Measurements from ENCODE around the gene EID1.
A peak's percentile ranks its signal among the peaks of the same experiment; 100 is the strongest.

The EID1 gene

DNA sequence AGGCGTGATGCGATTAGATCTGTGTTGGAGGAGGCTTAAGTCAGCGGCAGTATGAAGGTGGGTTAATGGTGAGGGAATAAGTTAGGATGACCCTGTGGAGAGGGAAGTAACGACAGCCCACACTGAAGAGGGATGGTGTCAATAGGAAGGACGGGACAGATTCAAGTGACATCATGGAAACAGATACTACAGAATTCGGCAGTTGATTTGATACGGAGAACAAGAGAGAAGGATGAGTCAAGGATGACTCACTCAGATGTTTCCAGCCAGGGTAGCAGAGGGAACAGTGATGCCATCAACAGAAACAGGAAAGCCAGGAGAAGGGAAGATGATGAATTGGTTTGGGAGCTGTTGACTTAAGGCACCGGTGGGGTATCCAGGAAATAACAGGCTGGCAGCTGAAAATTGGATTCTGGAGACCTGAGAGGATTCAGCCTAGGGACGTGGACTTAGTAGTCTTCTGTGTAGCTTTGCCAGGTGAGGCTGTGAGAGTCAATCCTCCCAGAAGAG lies 47.8 kb downstream of the EID1 start (continued):
- TF ChIP-seq, protein P1, sequence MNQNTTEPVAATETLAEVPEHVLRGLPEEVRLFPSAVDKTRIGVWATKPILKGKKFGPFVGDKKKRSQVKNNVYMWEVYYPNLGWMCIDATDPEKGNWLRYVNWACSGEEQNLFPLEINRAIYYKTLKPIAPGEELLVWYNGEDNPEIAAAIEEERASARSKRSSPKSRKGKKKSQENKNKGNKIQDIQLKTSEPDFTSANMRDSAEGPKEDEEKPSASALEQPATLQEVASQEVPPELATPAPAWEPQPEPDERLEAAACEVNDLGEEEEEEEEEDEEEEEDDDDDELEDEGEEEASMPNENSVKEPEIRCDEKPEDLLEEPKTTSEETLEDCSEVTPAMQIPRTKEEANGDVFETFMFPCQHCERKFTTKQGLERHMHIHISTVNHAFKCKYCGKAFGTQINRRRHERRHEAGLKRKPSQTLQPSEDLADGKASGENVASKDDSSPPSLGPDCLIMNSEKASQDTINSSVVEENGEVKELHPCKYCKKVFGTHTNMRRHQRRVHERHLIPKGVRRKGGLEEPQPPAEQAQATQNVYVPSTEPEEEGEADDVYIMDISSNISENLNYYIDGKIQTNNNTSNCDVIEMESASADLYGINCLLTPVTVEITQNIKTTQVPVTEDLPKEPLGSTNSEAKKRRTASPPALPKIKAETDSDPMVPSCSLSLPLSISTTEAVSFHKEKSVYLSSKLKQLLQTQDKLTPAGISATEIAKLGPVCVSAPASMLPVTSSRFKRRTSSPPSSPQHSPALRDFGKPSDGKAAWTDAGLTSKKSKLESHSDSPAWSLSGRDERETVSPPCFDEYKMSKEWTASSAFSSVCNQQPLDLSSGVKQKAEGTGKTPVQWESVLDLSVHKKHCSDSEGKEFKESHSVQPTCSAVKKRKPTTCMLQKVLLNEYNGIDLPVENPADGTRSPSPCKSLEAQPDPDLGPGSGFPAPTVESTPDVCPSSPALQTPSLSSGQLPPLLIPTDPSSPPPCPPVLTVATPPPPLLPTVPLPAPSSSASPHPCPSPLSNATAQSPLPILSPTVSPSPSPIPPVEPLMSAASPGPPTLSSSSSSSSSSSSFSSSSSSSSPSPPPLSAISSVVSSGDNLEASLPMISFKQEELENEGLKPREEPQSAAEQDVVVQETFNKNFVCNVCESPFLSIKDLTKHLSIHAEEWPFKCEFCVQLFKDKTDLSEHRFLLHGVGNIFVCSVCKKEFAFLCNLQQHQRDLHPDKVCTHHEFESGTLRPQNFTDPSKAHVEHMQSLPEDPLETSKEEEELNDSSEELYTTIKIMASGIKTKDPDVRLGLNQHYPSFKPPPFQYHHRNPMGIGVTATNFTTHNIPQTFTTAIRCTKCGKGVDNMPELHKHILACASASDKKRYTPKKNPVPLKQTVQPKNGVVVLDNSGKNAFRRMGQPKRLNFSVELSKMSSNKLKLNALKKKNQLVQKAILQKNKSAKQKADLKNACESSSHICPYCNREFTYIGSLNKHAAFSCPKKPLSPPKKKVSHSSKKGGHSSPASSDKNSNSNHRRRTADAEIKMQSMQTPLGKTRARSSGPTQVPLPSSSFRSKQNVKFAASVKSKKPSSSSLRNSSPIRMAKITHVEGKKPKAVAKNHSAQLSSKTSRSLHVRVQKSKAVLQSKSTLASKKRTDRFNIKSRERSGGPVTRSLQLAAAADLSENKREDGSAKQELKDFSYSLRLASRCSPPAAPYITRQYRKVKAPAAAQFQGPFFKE (tag by site-specific recombination; IDR thresholded peaks at IDR 0.05; ENCODE audit: borderline replicate concordance) = no peak
- TF ChIP-seq ZNF391 (tag by site-specific recombination; IDR thresholded peaks at IDR 0.05; ENCODE audit: borderline replicate concordance, low read depth) (peak; percentile 23; the same call in 1 of the 2 replicates), ZNF521 (tag by site-specific recombination; IDR thresholded peaks at IDR 0.05) (no peak), OSR2 (tag by site-specific recombination; IDR thresholded peaks at IDR 0.05) (peak; percentile 72), EGR2 (tag by site-specific recombination; IDR thresholded peaks at IDR 0.05; ENCODE audit: low read depth) (0 out of 2 replicates have a peak, but pooled peaks have one; percentile 26), MZF1 (tag by site-specific recombination; IDR thresholded peaks at IDR 0.05; ENCODE audit: borderline replicate concordance) (peak; percentile 38; the same call in 1 of the 2 replicates), ZBTB48 (tag by site-specific recombination; IDR thresholded peaks at IDR 0.05) (peak; percentile 64; the same call in 1 of the 2 replicates), ZNF24 (tag by site-specific recombination; IDR thresholded peaks at IDR 0.05) (peak; percentile 95), ZNF394 (tag by site-specific recombination; IDR thresholded peaks at IDR 0.05; ENCODE audit: borderline replicate concordance) (peak; percentile 61; the same call in 1 of the 2 replicates), ZNF843 (tag by site-specific recombination; IDR thresholded peaks at IDR 0.05) (peak; percentile 77), ZNF366 (tag by site-specific recombination; conservative IDR thresholded peaks at IDR 0.05) (peak; percentile 95), ZEB2 (tag by site-specific recombination; IDR thresholded peaks at IDR 0.05) (peak; percentile 97), ZSCAN23 (tag by site-specific recombination; IDR thresholded peaks at IDR 0.05) (peak; percentile 88), ZNF211 (tag by site-specific recombination; IDR thresholded peaks at IDR 0.05; ENCODE audit: low read depth) (no peak), ZFP37 (tag by site-specific recombination; IDR thresholded peaks at IDR 0.05) (peak; percentile 61; the same call in 1 of the 2 replicates), ZNF404 (tag by site-specific recombination; IDR thresholded peaks at IDR 0.05) (no peak), SCRT2 (tag by site-specific recombination; IDR thresholded peaks at IDR 0.05) (peak; percentile 49; the same call in 1 of the 2 replicates), ZNF560 (tag by site-specific recombination; IDR thresholded peaks at IDR 0.05; ENCODE audit: borderline replicate concordance) (no peak), ZNF214 (tag by site-specific recombination; IDR thresholded peaks at IDR 0.05; ENCODE audit: borderline replicate concordance) (no peak), ZFHX2 (tag by site-specific recombination; conservative IDR thresholded peaks at IDR 0.05) (peak; percentile 61), ZNF600 (tag by site-specific recombination; IDR thresholded peaks at IDR 0.05) (peak; percentile 89), ZNF48 (tag by site-specific recombination; IDR thresholded peaks at IDR 0.05) (no peak), ZNF132 (tag by site-specific recombination; IDR thresholded peaks at IDR 0.05; ENCODE audit: borderline replicate concordance) (no peak)
- TF ChIP-seq, protein P2, sequence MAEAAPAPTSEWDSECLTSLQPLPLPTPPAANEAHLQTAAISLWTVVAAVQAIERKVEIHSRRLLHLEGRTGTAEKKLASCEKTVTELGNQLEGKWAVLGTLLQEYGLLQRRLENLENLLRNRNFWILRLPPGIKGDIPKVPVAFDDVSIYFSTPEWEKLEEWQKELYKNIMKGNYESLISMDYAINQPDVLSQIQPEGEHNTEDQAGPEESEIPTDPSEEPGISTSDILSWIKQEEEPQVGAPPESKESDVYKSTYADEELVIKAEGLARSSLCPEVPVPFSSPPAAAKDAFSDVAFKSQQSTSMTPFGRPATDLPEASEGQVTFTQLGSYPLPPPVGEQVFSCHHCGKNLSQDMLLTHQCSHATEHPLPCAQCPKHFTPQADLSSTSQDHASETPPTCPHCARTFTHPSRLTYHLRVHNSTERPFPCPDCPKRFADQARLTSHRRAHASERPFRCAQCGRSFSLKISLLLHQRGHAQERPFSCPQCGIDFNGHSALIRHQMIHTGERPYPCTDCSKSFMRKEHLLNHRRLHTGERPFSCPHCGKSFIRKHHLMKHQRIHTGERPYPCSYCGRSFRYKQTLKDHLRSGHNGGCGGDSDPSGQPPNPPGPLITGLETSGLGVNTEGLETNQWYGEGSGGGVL (tag by site-specific recombination; IDR thresholded peaks at IDR 0.05) = peak; percentile 84
- TF ChIP-seq, protein P3, sequence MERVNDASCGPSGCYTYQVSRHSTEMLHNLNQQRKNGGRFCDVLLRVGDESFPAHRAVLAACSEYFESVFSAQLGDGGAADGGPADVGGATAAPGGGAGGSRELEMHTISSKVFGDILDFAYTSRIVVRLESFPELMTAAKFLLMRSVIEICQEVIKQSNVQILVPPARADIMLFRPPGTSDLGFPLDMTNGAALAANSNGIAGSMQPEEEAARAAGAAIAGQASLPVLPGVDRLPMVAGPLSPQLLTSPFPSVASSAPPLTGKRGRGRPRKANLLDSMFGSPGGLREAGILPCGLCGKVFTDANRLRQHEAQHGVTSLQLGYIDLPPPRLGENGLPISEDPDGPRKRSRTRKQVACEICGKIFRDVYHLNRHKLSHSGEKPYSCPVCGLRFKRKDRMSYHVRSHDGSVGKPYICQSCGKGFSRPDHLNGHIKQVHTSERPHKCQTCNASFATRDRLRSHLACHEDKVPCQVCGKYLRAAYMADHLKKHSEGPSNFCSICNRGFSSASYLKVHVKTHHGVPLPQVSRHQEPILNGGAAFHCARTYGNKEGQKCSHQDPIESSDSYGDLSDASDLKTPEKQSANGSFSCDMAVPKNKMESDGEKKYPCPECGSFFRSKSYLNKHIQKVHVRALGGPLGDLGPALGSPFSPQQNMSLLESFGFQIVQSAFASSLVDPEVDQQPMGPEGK (tag by site-specific recombination; IDR thresholded peaks at IDR 0.05) = peak; percentile 65; the same call in 1 of the 2 replicates
- TF ChIP-seq, protein P4, sequence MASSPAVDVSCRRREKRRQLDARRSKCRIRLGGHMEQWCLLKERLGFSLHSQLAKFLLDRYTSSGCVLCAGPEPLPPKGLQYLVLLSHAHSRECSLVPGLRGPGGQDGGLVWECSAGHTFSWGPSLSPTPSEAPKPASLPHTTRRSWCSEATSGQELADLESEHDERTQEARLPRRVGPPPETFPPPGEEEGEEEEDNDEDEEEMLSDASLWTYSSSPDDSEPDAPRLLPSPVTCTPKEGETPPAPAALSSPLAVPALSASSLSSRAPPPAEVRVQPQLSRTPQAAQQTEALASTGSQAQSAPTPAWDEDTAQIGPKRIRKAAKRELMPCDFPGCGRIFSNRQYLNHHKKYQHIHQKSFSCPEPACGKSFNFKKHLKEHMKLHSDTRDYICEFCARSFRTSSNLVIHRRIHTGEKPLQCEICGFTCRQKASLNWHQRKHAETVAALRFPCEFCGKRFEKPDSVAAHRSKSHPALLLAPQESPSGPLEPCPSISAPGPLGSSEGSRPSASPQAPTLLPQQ (tag by site-specific recombination; IDR thresholded peaks at IDR 0.05) = peak; percentile 86
- TF ChIP-seq, protein P5, sequence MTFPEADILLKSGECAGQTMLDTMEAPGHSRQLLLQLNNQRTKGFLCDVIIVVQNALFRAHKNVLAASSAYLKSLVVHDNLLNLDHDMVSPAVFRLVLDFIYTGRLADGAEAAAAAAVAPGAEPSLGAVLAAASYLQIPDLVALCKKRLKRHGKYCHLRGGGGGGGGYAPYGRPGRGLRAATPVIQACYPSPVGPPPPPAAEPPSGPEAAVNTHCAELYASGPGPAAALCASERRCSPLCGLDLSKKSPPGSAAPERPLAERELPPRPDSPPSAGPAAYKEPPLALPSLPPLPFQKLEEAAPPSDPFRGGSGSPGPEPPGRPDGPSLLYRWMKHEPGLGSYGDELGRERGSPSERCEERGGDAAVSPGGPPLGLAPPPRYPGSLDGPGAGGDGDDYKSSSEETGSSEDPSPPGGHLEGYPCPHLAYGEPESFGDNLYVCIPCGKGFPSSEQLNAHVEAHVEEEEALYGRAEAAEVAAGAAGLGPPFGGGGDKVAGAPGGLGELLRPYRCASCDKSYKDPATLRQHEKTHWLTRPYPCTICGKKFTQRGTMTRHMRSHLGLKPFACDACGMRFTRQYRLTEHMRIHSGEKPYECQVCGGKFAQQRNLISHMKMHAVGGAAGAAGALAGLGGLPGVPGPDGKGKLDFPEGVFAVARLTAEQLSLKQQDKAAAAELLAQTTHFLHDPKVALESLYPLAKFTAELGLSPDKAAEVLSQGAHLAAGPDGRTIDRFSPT (tag by site-specific recombination; IDR thresholded peaks at IDR 0.05) = peak; percentile 92
